DOHH2 (cell line): ENCODE measurements around the gene DNMT1.
A peak's percentile ranks its signal among the peaks of the same experiment; 100 is the strongest.

Experiments
- H3F3A ChIP-seq: fragments of 200-600 bp; sonication (generic), shearing (Covaris generic); 2 replicates; pipeline ENCODE4 v1.6.0; 2016; ENCODE audit warnings: antibody characterized with exemption, mild to moderate bottlenecking; ENCODE audit not compliant: control insufficient read depth, insufficient read depth
- H3K27ac ChIP-seq: fragments of 200-600 bp; sonication (generic); 2 replicates; pipeline ENCODE4 v1.5.1; 2014; ENCODE audit warnings: low read depth, mild to moderate bottlenecking, low read length, moderate library complexity
- H3K27me3 ChIP-seq: fragments of 200-600 bp; sonication (generic); 2 replicates; pipeline ENCODE4 v1.6.1; 2014; ENCODE audit warnings: mild to moderate bottlenecking, low read length, mixed read lengths; ENCODE audit not compliant: control insufficient read depth
- H3K36me3 ChIP-seq: fragments of 200-600 bp; sonication (generic); 2 replicates; pipeline ENCODE4 v1.6.1; 2014; ENCODE audit warnings: mild to moderate bottlenecking, low read length, moderate library complexity, mixed read lengths; ENCODE audit not compliant: control insufficient read depth
- H3K4me1 ChIP-seq: fragments of 200-600 bp; sonication (generic); 2 replicates; pipeline ENCODE4 v1.6.1; 2014; ENCODE audit warnings: mild to moderate bottlenecking, low read length, mixed read lengths; ENCODE audit not compliant: control insufficient read depth
- H3K4me2 ChIP-seq: fragments of 200-600 bp; sonication (generic); 2 replicates; pipeline ENCODE4 v1.6.0; 2014; ENCODE audit warnings: mild to moderate bottlenecking, low read length, moderate library complexity
- H3K4me3 ChIP-seq: fragments of 200-600 bp; sonication (generic); 2 replicates; pipeline ENCODE4 v1.5.1; 2014; ENCODE audit warnings: mild to moderate bottlenecking, low read length, mixed read lengths
- H3K79me2 ChIP-seq: fragments of 200-600 bp; sonication (generic); 2 replicates; pipeline ENCODE4 v1.6.1; 2014; ENCODE audit warnings: mild to moderate bottlenecking, low read length, mixed read lengths; ENCODE audit not compliant: control insufficient read depth
- H3K9me2 ChIP-seq: fragments of 200-600 bp; sonication (generic); replicated peaks from 2 replicates; pipeline ENCODE4 v1.6.1; 2014; ENCODE audit warnings: mild to moderate bottlenecking, low read length, mixed read lengths; ENCODE audit not compliant: control insufficient read depth
- H3K9me3 ChIP-seq: fragments of 200-600 bp; sonication (generic); 2 replicates; pipeline ENCODE4 v1.6.1; 2014; ENCODE audit warnings: antibody characterized with exemption, low read length, mixed read lengths; ENCODE audit not compliant: control insufficient read depth, insufficient read depth
- H4K20me1 ChIP-seq: fragments of 200-600 bp; sonication (generic); 2 replicates; pipeline ENCODE4 v1.6.0; 2014; ENCODE audit warnings: low read depth, mild to moderate bottlenecking, antibody characterized with exemption, low read length, moderate library complexity; ENCODE audit not compliant: control insufficient read depth, insufficient read depth
- EZH2phosphoT487 ChIP-seq: fragments of 200-600 bp; sonication (generic); IDR thresholded peaks from 2 replicates; pipeline ENCODE4 v1.6.1; 2017; ENCODE audit warnings: borderline replicate concordance, mild to moderate bottlenecking, antibody characterized with exemption, low read length, moderate library complexity, mixed read lengths
- TF ChIP-seq, protein P1 (sequence below): fragments of 200-600 bp; sonication (generic); IDR thresholded peaks from one replicate; pipeline ENCODE4 v1.5.1; 2014; ENCODE audit warnings: antibody characterized with exemption, mild to moderate bottlenecking, low read depth, low read length; ENCODE audit not compliant: poor library complexity, severe bottlenecking

DNMT1 gene

GRCh38 chr19:10227026-10227971 is 32.5 kb upstream of the DNMT1 start:
- no peak for TF ChIP-seq EZH2phosphoT487
- TF ChIP-seq, protein P1, sequence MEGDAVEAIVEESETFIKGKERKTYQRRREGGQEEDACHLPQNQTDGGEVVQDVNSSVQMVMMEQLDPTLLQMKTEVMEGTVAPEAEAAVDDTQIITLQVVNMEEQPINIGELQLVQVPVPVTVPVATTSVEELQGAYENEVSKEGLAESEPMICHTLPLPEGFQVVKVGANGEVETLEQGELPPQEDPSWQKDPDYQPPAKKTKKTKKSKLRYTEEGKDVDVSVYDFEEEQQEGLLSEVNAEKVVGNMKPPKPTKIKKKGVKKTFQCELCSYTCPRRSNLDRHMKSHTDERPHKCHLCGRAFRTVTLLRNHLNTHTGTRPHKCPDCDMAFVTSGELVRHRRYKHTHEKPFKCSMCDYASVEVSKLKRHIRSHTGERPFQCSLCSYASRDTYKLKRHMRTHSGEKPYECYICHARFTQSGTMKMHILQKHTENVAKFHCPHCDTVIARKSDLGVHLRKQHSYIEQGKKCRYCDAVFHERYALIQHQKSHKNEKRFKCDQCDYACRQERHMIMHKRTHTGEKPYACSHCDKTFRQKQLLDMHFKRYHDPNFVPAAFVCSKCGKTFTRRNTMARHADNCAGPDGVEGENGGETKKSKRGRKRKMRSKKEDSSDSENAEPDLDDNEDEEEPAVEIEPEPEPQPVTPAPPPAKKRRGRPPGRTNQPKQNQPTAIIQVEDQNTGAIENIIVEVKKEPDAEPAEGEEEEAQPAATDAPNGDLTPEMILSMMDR, result peak; percentile 75
- peaks cover 29% of the 10 kb centered on the region for H4K20me1 ChIP-seq
- peaks cover 77% of the 10 kb centered on the region for H3K4me1 ChIP-seq
- no peaks in the 10 kb centered on the region for H3K9me3 ChIP-seq
- H3F3A ChIP-seq, result peaks cover 61% of the 10 kb centered on the region
- peak overlapping the region; percentile 100 for H3K27ac ChIP-seq
- H3K27me3 ChIP-seq, result no peaks in the 10 kb centered on the region
- peak overlapping the region; percentile 85 for H3K4me2 ChIP-seq
- peak overlapping the region; percentile 86 for H3K4me3 ChIP-seq
- H3K79me2 ChIP-seq, result peaks cover 98% of the 10 kb centered on the region
- H3K36me3 ChIP-seq, result peaks cover 86% of the 10 kb centered on the region
- no peaks in the 10 kb centered on the region for H3K9me2 ChIP-seq

DNA sequence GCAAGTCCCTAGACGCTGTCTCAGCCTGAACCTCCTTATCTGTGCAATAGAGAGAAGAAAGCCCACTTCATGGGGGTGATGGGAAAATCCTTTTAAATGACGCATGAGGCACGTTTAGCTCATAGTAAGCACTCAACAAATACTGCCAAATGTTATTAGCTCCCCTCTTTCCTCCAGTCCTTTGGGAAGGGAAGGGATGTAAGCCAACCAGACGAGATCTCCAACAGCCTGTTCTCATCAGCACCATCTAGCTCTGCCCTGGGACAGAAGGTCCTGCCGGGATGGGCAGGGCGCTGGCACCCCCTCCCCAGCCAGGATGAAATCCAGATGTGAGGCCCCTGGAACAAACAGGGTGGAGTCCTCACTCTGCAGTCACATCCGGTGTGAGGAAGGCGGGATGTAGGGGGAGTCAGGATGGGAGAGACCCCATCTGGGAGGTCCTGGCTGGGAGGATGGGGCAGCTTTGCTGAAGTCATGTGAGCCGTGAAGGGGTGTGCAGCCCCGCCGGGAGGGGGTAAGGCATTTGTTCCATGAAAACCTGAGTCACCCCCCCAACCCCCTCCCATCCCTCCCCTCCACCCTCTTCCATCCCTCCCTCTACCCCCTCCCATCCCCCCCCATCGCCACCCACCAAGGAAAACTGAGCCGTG is 31.7 kb upstream of the DNMT1 start:
- H3K4me3 ChIP-seq, result peak overlapping the region; percentile 86
- peaks cover 98% of the 10 kb centered on the region for H3K79me2 ChIP-seq
- H3K27ac ChIP-seq, result peak overlapping the region; percentile 100
- no peaks in the 10 kb centered on the region for H3K9me2 ChIP-seq
- no peaks in the 10 kb centered on the region for H3K9me3 ChIP-seq
- peaks cover 29% of the 10 kb centered on the region for H4K20me1 ChIP-seq
- TF ChIP-seq, protein P1, result no peak
- TF ChIP-seq EZH2phosphoT487, result no peak
- H3F3A ChIP-seq, result peaks cover 62% of the 10 kb centered on the region
- peaks cover 92% of the 10 kb centered on the region for H3K36me3 ChIP-seq
- no peaks in the 10 kb centered on the region for H3K27me3 ChIP-seq
- peaks cover 77% of the 10 kb centered on the region for H3K4me1 ChIP-seq
- peak overlapping the region; percentile 85 for H3K4me2 ChIP-seq

DNA sequence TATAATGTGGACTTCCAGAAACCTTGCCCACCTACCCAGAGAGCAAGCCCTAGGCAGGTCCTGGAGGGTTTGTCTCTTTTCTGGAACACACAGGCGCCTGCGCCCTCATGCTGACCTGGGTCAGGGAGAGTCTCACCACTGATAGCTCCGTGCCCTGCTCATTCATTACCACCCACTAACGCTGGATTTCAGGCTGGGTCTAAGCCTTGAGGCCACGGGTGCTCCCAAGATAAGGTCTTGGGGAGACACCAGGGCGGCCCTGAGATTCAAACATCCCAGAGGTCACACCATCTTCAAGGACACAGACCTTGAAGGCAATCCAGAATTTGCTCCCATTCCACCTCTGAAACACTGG is 31.2 kb upstream of the DNMT1 start:
- H3K4me3 ChIP-seq, result peak overlapping the region; percentile 86
- peak overlapping the region; percentile 85 for H3K4me2 ChIP-seq
- peaks cover 95% of the 10 kb centered on the region for H3K36me3 ChIP-seq
- no peak for TF ChIP-seq EZH2phosphoT487
- TF ChIP-seq, protein P1, result no peak
- H3K9me2 ChIP-seq, result no peaks in the 10 kb centered on the region
- peak overlapping the region; percentile 100 for H3K27ac ChIP-seq
- H3K27me3 ChIP-seq, result no peaks in the 10 kb centered on the region
- H3F3A ChIP-seq, result peaks cover 67% of the 10 kb centered on the region
- H3K9me3 ChIP-seq, result no peaks in the 10 kb centered on the region
- H3K4me1 ChIP-seq, result peaks cover 81% of the 10 kb centered on the region
- H3K79me2 ChIP-seq, result peaks cover 98% of the 10 kb centered on the region
- peaks cover 29% of the 10 kb centered on the region for H4K20me1 ChIP-seq
